GM04504 (cell line): Measurements from ENCODE around the gene C1QTNF5.

Experiments used
- DNase-seq: peaks from one replicate; pipeline ENCODE4 v3.0.0-alpha.2; 2012; ENCODE audit warnings: low read depth

The C1QTNF5 gene

GRCh38 chr11:119290894-119291497 lies 49.7 kb downstream of the C1QTNF5 start:
- no peak for DNase-seq
